ENCODE results near the gene FCHO2. TPM values are rescaled to one million over a fixed set of nuclear protein-coding genes. Genes with fewer than 3 reads are reported as not detected.

FCHO2 gene
- total and polyA plus RNA-seq, 7 donors, result 4.0 to 19.9 (median 16.6) TPM

- H3K27me3 ChIP-seq (ENCODE audit: insufficient read depth in 3 of 3, low read length in 2 of 3), result peaks cover 0 to 20% (median 2%) of the 10 kb centered on the region in 3 donors
- ATAC-seq (no peak), DNase-seq (no peak)
- intact Hi-C loops (cut with DNase I), result no loop called here
- H3K27ac ChIP-seq, result no peak overlapping the region
- no peaks in the 10 kb centered on the region for H3K9me3 ChIP-seq
- peaks cover 4% of the 10 kb centered on the region for H3K4me1 ChIP-seq
- no peaks in the 10 kb centered on the region for H3K36me3 ChIP-seq (ENCODE audit: insufficient read depth in 1 of 2, low read depth in 1 of 2)
- WGBS, 3 donors, result 69 to 84% (median 71%) methylated on average over 4 of the region's 4 CpGs
- no peak overlapping the region for H3K4me3 ChIP-seq
- TF ChIP-seq, protein P1, sequence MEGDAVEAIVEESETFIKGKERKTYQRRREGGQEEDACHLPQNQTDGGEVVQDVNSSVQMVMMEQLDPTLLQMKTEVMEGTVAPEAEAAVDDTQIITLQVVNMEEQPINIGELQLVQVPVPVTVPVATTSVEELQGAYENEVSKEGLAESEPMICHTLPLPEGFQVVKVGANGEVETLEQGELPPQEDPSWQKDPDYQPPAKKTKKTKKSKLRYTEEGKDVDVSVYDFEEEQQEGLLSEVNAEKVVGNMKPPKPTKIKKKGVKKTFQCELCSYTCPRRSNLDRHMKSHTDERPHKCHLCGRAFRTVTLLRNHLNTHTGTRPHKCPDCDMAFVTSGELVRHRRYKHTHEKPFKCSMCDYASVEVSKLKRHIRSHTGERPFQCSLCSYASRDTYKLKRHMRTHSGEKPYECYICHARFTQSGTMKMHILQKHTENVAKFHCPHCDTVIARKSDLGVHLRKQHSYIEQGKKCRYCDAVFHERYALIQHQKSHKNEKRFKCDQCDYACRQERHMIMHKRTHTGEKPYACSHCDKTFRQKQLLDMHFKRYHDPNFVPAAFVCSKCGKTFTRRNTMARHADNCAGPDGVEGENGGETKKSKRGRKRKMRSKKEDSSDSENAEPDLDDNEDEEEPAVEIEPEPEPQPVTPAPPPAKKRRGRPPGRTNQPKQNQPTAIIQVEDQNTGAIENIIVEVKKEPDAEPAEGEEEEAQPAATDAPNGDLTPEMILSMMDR (IDR thresholded peaks at IDR 0.05), result no peak
These were observed 169.4 kb downstream of the FCHO2 start for GRCh38 chr5:73125289-73125688.

DNA sequence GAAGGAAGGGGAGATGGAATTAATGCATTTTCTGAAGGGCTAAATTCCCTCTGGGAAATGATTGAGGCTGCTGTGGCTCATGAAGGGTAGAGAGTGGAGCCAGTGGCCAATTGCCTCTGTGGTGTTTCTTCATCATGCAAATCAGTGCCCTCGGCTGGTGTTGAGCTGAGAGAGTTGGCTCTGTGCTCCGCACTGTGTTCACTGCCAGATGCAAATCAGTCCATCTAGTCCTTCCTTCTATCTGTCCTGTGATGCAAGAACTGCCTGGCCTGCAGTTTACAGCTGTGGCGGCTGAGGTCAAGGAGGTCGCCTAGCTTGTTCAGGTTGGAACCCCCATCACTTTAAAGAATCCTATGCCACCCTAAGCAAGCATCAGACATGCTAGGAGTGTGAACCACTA is 170.5 kb downstream of the FCHO2 start:
- Histone ChIP-seq H3K27ac (no peak overlapping the region), H3K4me1 (no peaks in the 10 kb centered on the region), H3K36me3 (ENCODE audit: insufficient read depth in 1 of 2, low read depth in 1 of 2) (no peaks in the 10 kb centered on the region), H3K27me3 (ENCODE audit: insufficient read depth in 3 of 3, low read length in 2 of 3) (peaks cover 0 to 10% (median 0%) of the 10 kb centered on the region in 3 donors), H3K4me3 (no peak overlapping the region), H3K9me3 (no peaks in the 10 kb centered on the region)
- no peak for DNase-seq
- intact Hi-C loops (cut with DNase I), result no loop called here
- TF ChIP-seq, protein P1 (IDR thresholded peaks at IDR 0.05), result no peak
- WGBS, 3 donors, result 72 to 76% (median 73%) methylated on average over 4 of the region's 4 CpGs
- no peak for ATAC-seq

GRCh38 chr5:73126957-73127356 is 171.1 kb downstream of the FCHO2 start:
- Histone ChIP-seq H3K4me1 (no peaks in the 10 kb centered on the region), H3K27me3 (ENCODE audit: insufficient read depth in 3 of 3, low read length in 2 of 3) (peaks cover 0 to 5% (median 0%) of the 10 kb centered on the region in 3 donors), H3K27ac (no peak overlapping the region), H3K9me3 (no peaks in the 10 kb centered on the region), H3K4me3 (no peak overlapping the region), H3K36me3 (ENCODE audit: insufficient read depth in 1 of 2, low read depth in 1 of 2) (no peaks in the 10 kb centered on the region)
- DNase-seq, result no peak
- 69 to 81% (median 78%) methylated on average over 1 of the region's 1 CpG for WGBS, 3 donors
- ATAC-seq, result no peak
- TF ChIP-seq, protein P1 (IDR thresholded peaks at IDR 0.05), result no peak
- intact Hi-C loops (cut with DNase I), result no loop called here

GRCh38 chr5:73129143-73129542 is 173.3 kb downstream of the FCHO2 start:
- no peaks in the 10 kb centered on the region for H3K27me3 ChIP-seq (ENCODE audit: insufficient read depth in 3 of 3, low read length in 2 of 3)
- H3K4me1 ChIP-seq, result no peaks in the 10 kb centered on the region
- ATAC-seq, result no peak
- no peaks in the 10 kb centered on the region for H3K9me3 ChIP-seq
- no peak for DNase-seq
- no peak overlapping the region for H3K4me3 ChIP-seq
- no peak overlapping the region for H3K27ac ChIP-seq
- WGBS, 3 donors, result 70 to 83% (median 77%) methylated on average over 5 of the region's 5 CpGs
- H3K36me3 ChIP-seq (ENCODE audit: insufficient read depth in 1 of 2, low read depth in 1 of 2), result no peaks in the 10 kb centered on the region
- intact Hi-C loops (cut with DNase I), result no loop called here
- TF ChIP-seq, protein P1 (IDR thresholded peaks at IDR 0.05), result no peak

- ATAC-seq (no peak), DNase-seq (no peak)
- intact Hi-C loops (cut with DNase I), result no loop called here
- H3K9me3 ChIP-seq, result no peaks in the 10 kb centered on the region
- TF ChIP-seq, protein P1 (IDR thresholded peaks at IDR 0.05), result no peak
- H3K36me3 ChIP-seq (ENCODE audit: insufficient read depth in 1 of 2, low read depth in 1 of 2), result no peaks in the 10 kb centered on the region
- WGBS, 3 donors, result 71 to 81% (median 76%) methylated on average over 1 of the region's 1 CpG
- peaks cover 0 to 5% (median 0%) of the 10 kb centered on the region in 3 donors for H3K27me3 ChIP-seq (ENCODE audit: insufficient read depth in 3 of 3, low read length in 2 of 3)
- no peaks in the 10 kb centered on the region for H3K4me1 ChIP-seq
- H3K4me3 ChIP-seq, result no peak overlapping the region
- H3K27ac ChIP-seq, result no peak overlapping the region
These were observed 175.0 kb downstream of the FCHO2 start for GRCh38 chr5:73130811-73131210.

Data from psoas muscle (tissue), 8 donors.